Activated naive CD4-positive, alpha-beta T cell treated with anti-CD3 and anti-CD28 coated beads, Interleukin-2, amount 50 U/mL, for 72 hours (primary cell): ENCODE results near the gene RBM39. TPM values are rescaled to one million over a fixed set of nuclear protein-coding genes. Genes with fewer than 3 reads are reported as not detected.
"Not testable (repeated sequence)": the region's sequence is repeated elsewhere in the genome, so short reads cannot be mapped to it uniquely, and the experiment has no call there.

Experiments
- ATAC-seq, 2 donors: fragments of 150-1000 bp; cut with Tn5 transposase; 2 replicates each; pipeline ENCODE4 v1.10.0; 2021; ENCODE audit warnings: mild to moderate bottlenecking in 2 of 2, moderate library complexity in 2 of 2
- DNase-seq, 2 donors: peaks; one replicate each; pipeline ENCODE4 v3.0.0; 2021 to 2022; ENCODE audit warnings: low spot score in 2 of 2
- H3K27ac Mint-ChIP-seq, 2 donors: one replicate each; pipeline ENCODE4 v1.8.0; 2022; ENCODE audit warnings: mild to moderate bottlenecking in 2 of 2, mixed read lengths in 2 of 2
- H3K36me3 Mint-ChIP-seq, 2 donors: one replicate each; pipeline ENCODE4 v1.8.0; 2022; ENCODE audit warnings: mixed read lengths in 2 of 2
- H3K9me3 Mint-ChIP-seq, 2 donors: one replicate each; pipeline ENCODE4 v1.8.0; 2022; ENCODE audit warnings: mixed read lengths in 2 of 2
- total RNA-seq, 2 donors: library from RNA; stranded (reverse); gene quantifications; one replicate each; pipeline ENCODE4 v1.2.3, GENCODE V29; 2022

The RBM39 gene
- 100 to 1,000 TPM; 343 to 380 TPM for total RNA-seq

DNA sequence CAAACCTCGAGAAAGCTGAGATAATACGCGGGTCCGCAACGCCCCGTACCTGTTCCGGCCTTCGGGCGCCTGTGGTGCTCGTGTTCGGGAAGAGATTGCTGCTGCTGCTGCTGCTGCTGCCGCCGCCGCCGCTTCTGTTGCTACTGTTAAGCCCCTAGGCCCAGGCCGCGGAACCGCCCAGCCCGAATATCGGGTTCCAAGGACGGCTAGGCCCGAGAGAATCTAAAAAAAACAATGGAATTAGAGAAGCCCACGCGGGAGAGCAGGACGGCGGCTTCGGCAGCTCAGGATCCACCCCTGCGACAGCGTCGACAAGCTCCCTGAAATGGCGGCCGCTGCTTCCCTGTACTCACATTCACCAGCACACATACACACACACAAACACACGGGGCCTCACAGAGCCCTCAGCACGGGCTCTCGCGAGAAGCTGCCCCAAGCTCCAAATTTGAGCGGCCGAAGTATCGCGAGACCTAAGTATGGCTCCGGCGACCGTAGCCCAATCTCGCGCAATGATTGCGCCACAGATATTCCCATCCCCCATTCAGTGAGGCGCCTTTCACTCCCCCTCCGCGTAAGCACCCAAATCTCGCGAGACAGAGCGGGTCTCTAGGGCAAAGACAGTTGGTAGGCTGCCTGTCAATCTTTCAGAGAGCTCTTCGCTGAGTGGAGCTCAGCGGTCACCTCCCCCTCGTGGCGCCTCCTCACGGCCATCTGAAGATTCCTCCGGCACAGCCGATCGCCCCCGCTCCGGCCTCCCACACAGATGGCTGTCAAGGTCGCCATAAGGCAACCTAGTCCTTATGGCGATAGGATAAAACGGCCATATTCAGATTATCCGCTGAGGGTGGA, at the start of gene RBM39:
Gene RBM39 (minus strand): TSS at position 369 of the 849 bp plus-strand sequence. CDS start 1,386 bp downstream, outside the sequence.
- peaks cover 47 to 52% of the 10 kb centered on the region in 2 donors for H3K36me3 Mint-ChIP-seq
- no peaks in the 10 kb centered on the region for H3K9me3 Mint-ChIP-seq
- ATAC-seq (peak; percentile 88 to 91), DNase-seq (peak; percentile 98 to 100)
- H3K27ac Mint-ChIP-seq: peak within 1 kb of the TSS; percentile 100

DNA sequence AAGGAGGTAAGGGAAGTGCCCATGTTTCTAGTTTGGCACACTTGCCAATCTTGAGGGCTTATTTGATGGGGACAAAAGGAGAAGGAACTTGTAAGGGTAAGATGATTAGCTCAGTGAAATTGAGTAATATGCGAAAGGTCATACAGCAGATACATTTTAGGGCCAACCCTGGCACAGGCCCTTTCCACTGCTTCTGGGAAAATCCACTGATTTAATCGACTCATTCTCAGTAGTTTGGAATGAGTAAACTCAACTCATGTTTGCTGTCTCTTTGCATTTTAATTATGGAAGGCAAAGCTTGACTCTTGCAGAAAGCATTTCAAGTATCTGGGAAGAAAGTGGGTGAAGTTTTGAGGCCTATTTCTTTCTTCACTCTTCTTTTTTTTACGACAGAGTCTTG, 49.8 kb upstream of the RBM39 start:
- H3K36me3 Mint-ChIP-seq: no peaks in the 10 kb centered on the region
- H3K9me3 Mint-ChIP-seq: no peaks in the 10 kb centered on the region
- peak; percentile 64 to 91 for ATAC-seq
- no peak for DNase-seq
- peak overlapping the region; percentile 1 to 2 for H3K27ac Mint-ChIP-seq

DNA sequence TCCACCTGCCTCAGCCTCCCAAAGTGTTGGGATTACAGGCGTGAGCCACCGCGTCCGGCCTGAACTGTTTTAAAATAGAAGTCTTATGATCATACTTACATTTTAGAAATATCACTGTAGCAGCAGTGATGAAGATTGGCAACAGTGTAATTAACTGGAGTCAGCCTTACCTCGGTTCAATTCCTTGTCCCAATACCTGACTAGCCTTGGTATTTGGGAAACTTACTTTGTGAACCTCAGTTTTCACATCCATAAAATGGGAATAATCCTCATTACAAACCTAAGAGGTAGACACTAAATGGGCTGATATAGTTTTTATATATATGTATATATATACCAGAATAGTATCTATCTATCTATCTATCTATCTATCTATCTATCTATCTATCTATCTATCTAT, 49.0 kb upstream of the RBM39 start:
- ATAC-seq (no peak), DNase-seq (no peak)
- no peaks in the 10 kb centered on the region for H3K36me3 Mint-ChIP-seq
- H3K27ac Mint-ChIP-seq: no peak overlapping the region
- H3K9me3 Mint-ChIP-seq: no peaks in the 10 kb centered on the region

DNA sequence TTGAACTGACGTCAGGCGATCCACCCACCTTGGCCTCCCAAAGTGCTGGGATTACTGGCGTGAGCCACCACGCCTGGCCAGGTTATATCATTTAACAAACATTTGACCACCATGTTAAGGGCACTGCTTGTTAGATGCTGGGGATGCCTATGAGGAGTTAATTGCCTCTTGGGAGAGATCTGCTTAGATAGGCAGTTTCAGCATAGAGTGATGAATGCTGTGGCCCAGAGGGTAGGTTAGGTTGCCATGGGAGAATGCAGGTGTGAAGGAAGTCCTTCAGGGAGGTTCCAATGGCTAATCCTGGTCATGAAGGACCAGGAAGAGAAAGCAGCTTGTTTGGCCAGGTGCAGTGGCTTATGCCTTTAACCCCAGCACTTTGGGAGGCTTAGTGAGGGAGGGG, 46.7 kb upstream of the RBM39 start:
- Mint-ChIP-seq H3K36me3 (no peaks in the 10 kb centered on the region), H3K9me3 (no peaks in the 10 kb centered on the region), H3K27ac (no peak overlapping the region)
- no peak for ATAC-seq
- DNase-seq: no peak

DNA sequence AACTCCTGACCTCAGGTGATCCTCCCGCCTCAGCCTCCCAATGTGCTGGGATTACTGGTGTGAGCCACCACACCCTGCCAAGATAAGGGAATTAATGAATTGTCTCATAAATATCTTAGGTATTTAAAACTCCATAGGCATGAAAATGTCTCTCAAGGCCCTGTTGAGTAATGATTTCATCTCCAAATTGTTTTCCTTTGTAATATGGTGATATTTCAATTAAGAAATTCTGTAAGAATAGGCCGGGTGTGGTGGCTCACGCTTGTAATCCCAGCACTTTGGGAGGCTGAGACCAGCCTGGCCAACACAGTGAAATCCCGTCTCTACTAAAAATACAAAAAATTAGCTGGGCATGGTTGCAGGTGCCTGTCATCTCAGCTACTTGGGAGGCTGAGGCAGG, 43.5 kb upstream of the RBM39 start:
- ATAC-seq, H3K27ac Mint-ChIP-seq, H3K36me3 Mint-ChIP-seq, H3K9me3 Mint-ChIP-seq, DNase-seq: not testable (repeated sequence)

DNA sequence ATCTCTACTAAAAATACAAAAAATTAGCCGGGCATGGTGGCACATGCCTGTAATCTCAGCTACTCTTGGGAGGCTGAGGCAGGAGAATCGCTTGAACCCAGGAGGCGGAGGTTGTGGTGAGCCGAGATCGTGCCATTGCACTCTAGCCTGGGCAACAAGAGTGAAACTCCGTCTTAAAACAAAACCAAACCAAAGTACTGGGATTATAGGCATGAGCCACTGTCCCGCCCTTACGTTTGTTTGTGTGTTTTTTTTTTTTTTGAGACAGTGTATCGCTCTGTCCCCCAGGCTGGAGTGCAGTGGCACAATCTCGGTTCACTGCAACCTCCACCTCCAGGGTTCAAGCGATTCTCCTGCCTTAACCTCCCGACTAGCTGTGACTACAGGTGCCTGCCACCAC, 41.8 kb upstream of the RBM39 start:
- ATAC-seq, H3K36me3 Mint-ChIP-seq: not testable (repeated sequence)

DNA sequence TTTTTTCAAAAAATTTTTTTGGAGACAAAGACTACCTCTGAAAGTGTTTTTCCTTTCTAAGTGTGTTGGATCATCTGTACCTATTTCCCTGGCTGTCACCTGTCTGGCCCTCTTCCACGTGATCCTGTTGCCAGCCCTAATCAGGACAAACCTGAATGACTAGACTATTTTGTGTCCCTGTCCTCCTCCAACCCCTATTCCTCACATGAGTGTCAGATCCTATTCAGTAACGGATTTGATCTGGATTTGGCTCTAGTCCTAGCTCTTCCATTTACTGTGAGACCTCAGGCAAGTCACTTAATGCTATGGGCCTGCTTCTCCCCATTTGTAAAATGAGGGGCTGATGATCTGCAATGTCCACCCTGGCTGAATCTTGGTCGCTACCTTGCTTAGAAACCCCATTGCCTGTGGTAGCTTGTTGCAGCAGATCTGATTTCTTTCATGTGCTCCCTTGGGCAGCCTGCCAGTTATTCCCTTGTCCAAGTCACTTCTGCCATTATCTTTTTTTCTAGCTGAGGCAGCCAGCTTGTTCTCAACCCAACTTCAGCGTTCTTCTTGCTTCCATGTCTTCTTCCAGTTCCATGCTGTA, 34.5 kb upstream of the RBM39 start:
- Mint-ChIP-seq H3K36me3 (peaks cover 27 to 40% of the 10 kb centered on the region in 2 donors), H3K27ac (peak overlapping the region in 1 of 2 donors; percentile 35), H3K9me3 (peaks cover under 1 to 2% of the 10 kb centered on the region in 2 donors)
- DNase-seq (no peak), ATAC-seq (no peak)

More for the DNA sequence above, 41.8 kb upstream of the RBM39 start:
- not testable (repeated sequence) for H3K9me3 Mint-ChIP-seq, DNase-seq, H3K27ac Mint-ChIP-seq

DNA sequence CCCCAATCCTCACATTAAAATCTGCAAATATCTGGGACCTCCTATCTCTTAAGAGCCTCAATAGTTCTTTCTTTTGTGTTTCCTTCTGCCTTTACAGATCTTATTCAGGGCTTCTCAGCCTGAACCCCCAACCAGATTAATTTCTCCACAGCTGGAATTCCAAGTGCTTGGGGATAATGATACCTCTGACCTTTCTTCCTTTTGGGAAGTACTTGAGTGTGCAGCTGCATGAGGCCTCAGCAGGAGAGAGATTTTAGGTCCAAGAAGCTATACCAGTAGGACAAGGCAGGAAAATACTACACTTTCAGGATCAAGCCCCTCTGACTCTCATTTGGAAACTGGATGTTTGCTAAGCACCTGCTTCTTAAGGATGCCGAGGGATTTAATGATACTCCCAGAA, 32.3 kb upstream of the RBM39 start:
- ATAC-seq (no peak), DNase-seq (no peak)
- Mint-ChIP-seq H3K36me3 (peaks cover 35 to 48% of the 10 kb centered on the region in 2 donors), H3K9me3 (peaks cover 8 to 9% of the 10 kb centered on the region in 2 donors), H3K27ac (peak overlapping the region; percentile 58 to 88)

DNA sequence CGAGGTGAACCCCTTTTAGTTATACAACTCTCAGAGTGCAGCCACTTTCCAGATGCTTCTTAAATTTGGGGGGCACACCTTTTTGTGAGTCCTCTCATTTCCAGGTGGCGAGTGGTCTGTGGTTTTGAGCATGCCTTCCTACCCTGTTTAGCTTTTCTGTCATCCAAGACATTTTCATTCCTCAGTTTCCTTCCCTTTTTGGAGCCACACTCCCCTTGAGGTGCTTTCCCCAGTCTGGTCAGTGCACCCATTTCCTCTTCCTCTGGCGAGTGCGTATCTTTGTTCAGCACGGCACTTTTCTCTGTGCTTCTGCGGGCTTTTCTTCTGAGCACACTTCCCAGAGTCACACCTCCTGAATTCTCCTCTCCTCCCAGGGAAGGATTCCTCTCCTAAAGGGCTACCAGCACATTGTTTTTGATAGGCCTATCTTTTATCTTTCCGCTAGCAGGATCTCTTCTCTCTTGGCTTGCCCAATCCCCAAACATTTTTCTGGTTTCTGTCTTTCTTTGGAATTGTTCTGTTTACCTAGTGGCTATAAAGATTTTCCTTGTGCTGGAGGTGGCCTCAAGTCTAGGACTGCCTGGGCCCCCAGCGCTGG, 31.2 kb upstream of the RBM39 start:
- peaks cover 8 to 9% of the 10 kb centered on the region in 2 donors for H3K9me3 Mint-ChIP-seq
- peak in 1 of 2 donors; percentile 5 for ATAC-seq
- H3K36me3 Mint-ChIP-seq: peaks cover 35 to 42% of the 10 kb centered on the region in 2 donors
- DNase-seq: peak; percentile 24 to 62
- H3K27ac Mint-ChIP-seq: peak overlapping the region; percentile 88 to 94

DNA sequence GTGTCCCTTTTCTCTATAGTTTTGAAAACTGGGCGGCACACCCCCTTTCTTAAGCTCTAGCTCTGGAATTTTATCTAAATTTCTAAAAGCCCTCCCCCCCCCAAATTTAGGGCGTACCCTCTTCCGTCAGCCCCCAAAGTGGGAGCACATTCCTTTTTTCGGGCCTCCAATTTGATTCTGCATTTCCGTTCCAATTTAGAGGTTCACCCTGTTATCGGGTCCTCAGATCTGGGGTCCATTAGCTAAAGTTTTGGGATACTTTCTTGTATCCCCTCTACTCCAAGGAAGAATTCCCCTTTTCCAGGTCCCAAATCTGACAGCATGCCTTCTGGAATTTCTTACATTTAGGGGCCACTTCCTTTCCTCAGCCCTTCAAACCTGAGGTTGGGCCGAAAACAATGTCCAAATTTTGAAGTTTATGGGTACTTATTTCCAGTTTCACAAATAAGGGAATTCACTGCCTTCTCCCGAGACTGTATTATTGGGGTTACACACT, 30.6 kb upstream of the RBM39 start:
- no peak for ATAC-seq
- Mint-ChIP-seq H3K36me3 (peaks cover 35 to 42% of the 10 kb centered on the region in 2 donors), H3K27ac (peak overlapping the region; percentile 88 to 94), H3K9me3 (peaks cover 8 to 9% of the 10 kb centered on the region in 2 donors)
- DNase-seq: no peak

DNA sequence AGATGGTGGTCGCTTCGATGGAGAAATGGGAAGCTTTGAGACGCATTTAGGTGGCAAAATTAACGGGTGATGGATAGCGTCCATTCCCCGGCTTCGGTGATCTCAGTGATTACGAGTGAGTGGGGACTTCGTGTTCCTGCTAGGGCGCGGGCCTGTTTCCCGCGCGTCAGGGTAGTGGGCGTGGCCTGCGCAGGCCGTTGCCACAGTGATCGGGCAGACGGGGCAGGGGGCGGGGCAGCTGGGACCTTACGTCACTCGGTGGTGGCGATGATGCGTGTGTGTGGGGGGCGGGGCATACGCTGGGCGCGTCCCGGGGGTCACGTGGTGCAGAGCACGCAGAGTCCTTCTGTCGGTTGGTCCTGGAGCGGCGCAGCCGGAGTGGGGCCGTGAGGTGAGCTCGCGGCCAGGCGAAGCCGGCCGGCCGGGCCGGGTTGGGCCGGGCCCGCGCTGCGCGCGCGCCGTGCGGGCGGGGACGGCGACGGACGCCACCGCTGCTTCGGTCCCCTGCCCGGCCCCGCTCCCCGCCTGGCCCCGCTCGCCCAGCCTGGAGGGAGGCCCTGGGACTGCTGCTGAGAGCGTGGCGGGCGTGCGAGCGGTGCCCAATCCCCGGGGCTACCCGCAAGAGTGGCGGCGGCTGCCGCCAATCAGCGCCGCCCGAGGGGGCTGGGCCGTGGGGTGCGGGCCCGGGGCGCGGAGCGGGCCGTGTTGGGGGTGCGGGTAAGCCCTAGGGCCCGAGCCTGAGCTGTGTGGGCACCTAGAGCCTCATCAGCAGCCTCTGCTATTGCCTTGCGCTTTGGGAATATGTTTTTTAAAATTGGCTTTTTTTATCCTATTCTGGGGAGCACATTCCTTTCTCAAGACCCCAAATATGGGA, 29.9 kb upstream of the RBM39 start, which contains the start of gene PHF20:
Gene PHF20 (plus strand): TSS at position 327 of the 874 bp plus-strand sequence. CDS start 29,508 bp downstream, outside the sequence.
- DNase-seq: peak; percentile 97 to 99
- Mint-ChIP-seq H3K36me3 (peaks cover 35 to 39% of the 10 kb centered on the region in 2 donors), H3K9me3 (peaks cover 8 to 9% of the 10 kb centered on the region in 2 donors), H3K27ac (peak within 1 kb of the TSS; percentile 89 to 94)
- ATAC-seq: peak; percentile 89 to 93

DNA sequence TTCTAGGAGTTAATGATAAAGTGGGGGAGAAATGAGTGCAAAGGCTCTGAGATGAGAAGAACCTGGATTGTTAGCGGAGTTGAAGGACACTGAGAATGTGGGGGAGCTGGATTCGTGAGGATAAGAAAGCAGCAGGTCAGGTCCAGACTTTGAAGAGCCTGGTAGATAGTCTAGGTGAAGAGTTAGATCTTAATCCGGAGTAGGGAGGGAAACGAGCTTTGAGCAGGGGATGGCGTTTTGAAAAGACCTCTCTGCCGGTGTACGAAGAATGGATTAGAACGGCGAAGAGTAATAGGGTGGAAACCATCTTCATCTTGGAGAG, 29.3 kb upstream of the RBM39 start:
- peak overlapping the region; percentile 77 to 89 for H3K27ac Mint-ChIP-seq
- DNase-seq (no peak), ATAC-seq (no peak)
- peaks cover 33 to 35% of the 10 kb centered on the region in 2 donors for H3K36me3 Mint-ChIP-seq
- H3K9me3 Mint-ChIP-seq: peaks cover 8 to 9% of the 10 kb centered on the region in 2 donors

DNA sequence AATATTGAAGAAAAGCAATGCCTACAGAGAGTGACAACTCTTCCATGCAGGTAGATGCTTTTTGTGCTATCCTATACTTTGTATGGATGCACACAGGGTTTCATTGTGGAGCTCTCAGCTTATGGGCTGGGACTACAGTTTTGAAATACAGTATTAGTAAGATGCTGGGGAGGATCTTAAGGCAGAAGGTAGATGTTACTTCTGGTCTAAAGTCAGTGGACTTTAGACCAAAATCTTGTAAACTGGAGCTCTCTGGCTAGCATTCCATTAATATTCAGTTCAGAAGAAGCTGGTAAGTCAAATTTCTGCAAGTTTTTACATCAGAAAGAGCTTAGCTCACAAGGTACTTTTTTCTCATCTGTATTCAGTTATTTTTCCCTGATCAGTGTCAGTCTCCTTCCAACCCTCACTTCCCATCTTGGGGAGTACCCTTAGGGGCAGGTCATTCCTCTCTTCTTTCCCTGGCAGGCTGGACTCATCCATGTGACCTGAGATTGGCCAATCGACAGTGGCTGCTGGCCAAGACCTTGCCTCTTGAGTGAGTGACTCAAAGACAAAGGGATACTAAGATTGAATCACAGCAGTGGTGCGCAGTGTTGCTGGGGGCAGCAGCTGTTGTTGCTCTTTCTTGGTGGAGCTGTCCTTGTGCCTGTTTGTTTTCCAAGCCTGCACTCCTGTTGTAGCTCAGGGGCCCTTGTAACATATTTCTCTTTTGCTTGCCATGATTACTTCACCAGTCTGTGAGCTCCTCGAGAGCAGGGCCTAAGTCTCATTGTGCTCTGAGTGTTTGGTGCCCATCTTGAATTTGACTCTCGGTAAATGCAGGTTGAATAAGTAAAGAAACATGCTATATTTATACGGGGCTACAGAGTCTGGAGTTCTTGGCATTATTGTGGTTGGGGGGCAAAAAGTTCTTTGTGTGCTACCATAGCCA, 26.9 kb upstream of the RBM39 start:
- ATAC-seq (peak; percentile 13 to 56), DNase-seq (peak; percentile 52 to 82)
- peaks cover 8 to 9% of the 10 kb centered on the region in 2 donors for H3K9me3 Mint-ChIP-seq
- peak overlapping the region; percentile 90 to 92 for H3K27ac Mint-ChIP-seq
- peaks cover 25% of the 10 kb centered on the region in 2 donors for H3K36me3 Mint-ChIP-seq

DNA sequence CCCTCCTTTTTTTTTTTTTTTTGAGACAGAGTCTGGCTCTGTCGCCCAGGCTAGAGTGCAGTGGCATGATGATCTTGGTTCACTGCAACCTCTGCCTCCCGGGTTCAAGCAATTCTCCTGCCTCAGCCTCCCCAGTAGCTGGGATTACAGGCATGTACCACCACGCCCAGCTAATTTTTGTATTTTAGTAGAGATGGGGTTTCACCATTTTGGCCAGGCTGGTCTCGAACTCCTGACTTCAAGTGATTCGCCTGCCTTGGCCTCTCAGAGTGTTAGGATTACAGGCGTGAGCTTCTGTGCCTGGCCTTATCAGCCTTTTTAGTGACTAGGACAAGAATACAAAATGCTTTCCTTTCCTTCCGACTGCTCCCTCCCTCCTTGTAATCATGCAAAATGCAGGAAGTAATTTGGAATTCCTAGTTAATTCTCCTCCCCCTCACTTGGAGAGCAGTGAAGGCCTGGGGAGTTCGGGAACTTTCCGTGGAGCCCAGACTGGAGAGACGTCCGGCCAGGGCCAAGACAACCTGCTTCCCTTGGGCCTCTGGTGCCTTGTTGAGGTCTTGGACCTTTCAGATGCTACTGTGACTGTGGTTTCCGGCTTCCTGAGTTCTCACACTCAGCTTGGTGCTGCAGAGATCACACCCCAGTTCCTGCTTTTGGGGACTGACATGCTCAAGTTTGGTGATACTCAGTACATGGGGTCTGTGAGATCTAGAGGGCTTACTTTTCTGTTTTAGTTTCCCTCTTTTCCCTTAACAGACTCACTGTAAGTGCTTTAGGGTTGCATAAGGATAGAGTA, 25.8 kb upstream of the RBM39 start:
- Mint-ChIP-seq H3K36me3 (peaks cover 14% of the 10 kb centered on the region in 2 donors), H3K27ac (peak overlapping the region; percentile 92 to 98), H3K9me3 (peaks cover 8 to 9% of the 10 kb centered on the region in 2 donors)
- DNase-seq (peak; percentile 42 to 68), ATAC-seq (peak in 1 of 2 donors; percentile 20)
